ENCODE data around the gene MRPL16.

- TF ChIP-seq TAF1 (IDR thresholded peaks at IDR 0.05; ENCODE audit: low read depth) (no peak), EP300 (IDR thresholded peaks at IDR 0.05; ENCODE audit: borderline replicate concordance) (no peak), MAX (IDR thresholded peaks at IDR 0.05) (no peak), REST (IDR thresholded peaks at IDR 0.05; ENCODE audit: low read depth) (no peak), ZBTB7A (IDR thresholded peaks at IDR 0.05; ENCODE audit: low read depth) (no peak), FOXM1 (IDR thresholded peaks at IDR 0.05; ENCODE audit: borderline replicate concordance, low read depth) (no peak), EGR1 (IDR thresholded peaks at IDR 0.05) (no peak), CREB1 (IDR thresholded peaks at IDR 0.05; ENCODE audit: low read depth) (no peak), YY1 (IDR thresholded peaks at IDR 0.05; ENCODE audit: low read depth) (no peak), TCF12 (IDR thresholded peaks at IDR 0.05; ENCODE audit: low read depth) (no peak)
Measured at GRCh38 chr11:59773083-59773440, 37.5 kb downstream of the MRPL16 start.

Measured in Ishikawa (cell line).